ENCODE results near the gene TPSB2.

Gene TPSB2

DNA sequence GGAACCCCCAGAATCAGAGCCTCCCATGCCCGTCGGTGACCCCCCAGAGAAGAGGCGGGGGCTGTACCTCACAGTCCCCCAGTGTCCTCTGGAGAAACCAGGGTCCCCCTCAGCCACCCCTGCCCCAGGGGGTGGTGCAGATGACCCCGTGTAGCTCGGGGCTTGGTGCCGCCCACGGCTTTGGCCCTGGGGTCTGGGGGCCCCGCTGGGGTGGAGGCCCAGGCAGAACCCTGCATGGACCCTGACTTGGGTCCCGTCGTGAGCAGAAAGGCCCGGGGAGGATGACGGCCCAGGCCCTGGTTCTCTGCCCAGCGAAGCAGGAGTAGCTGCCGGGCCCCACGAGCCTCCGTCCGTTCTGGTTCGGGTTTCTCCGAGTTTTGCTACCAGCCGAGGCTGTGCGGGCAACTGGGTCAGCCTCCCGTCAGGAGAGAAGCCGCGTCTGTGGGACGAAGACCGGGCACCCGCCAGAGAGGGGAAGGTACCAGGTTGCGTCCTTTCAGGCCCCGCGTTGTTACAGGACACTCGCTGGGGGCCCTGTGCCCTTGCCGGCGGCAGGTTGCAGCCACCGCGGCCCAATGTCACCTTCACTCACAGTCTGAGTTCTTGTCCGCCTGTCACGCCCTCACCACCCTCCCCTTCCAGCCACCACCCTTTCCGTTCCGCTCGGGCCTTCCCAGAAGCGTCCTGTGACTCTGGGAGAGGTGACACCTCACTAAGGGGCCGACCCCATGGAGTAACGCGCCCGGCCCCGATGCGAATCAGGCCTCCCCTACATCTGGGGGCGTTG lies 8.9 kb downstream of the TPSB2 start:
- no peak for DNase-seq

DNA sequence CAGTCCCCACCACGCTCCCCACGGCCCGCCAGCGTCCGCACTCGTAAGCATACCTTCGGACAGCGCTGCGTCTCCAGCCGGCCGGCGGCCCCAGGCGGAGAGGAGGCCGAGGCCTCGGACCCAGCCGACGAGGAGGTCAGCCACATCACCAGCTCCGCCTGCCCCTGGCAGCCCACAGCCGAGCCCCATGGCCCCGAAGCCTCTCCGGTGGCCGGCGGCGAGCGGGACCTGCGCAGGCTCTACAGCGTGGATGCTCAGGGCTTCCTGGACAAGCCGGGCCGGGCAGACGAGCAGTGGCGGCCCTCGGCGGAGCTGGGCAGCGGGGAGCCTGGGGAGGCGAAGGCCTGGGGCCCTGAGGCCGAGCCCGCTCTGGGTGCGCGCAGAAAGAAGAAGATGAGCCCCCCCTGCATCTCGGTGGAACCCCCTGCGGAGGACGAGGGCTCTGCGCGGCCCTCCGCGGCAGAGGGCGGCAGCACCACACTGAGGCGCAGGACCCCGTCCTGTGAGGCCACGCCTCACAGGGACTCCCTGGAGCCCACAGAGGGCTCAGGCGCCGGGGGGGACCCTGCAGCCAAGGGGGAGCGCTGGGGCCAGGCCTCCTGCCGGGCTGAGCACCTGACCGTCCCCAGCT lies 9.8 kb downstream of the TPSB2 start:
- DNase-seq: no peak

DNA sequence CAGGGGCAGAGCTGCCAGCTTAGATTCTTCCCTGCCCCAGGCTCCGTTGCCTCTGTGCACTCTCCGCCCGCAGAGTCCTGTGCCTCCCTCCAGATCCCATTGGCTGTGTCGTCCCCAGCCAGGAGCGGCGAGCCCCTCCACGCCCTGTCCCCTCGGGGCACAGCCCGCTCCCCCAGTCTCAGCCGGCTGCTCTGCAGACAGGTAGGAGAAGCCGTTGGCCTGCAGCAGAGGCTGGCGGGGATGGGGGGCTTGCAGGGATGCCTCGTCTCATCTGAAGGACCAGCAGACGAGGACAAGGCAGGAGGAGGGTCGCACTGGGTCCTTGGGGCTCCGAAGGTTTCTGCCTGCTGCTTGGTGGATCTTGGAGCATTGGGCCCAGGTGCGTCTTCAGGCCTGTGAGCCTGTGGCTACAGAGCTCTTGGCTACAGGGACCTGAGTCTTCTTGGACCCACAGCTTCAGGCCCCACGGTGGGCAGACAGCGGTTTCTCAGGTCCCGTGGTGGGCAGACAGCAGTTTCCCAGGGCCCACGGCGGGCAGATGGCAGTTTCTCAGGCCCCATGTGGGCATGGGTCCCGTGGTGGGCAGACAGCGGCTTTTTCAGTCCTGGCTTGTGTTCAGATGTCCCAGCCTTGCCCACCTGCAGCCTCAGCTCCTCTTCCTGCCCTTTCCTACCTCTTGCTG lies 10.9 kb downstream of the TPSB2 start:
- no peak for DNase-seq

DNA sequence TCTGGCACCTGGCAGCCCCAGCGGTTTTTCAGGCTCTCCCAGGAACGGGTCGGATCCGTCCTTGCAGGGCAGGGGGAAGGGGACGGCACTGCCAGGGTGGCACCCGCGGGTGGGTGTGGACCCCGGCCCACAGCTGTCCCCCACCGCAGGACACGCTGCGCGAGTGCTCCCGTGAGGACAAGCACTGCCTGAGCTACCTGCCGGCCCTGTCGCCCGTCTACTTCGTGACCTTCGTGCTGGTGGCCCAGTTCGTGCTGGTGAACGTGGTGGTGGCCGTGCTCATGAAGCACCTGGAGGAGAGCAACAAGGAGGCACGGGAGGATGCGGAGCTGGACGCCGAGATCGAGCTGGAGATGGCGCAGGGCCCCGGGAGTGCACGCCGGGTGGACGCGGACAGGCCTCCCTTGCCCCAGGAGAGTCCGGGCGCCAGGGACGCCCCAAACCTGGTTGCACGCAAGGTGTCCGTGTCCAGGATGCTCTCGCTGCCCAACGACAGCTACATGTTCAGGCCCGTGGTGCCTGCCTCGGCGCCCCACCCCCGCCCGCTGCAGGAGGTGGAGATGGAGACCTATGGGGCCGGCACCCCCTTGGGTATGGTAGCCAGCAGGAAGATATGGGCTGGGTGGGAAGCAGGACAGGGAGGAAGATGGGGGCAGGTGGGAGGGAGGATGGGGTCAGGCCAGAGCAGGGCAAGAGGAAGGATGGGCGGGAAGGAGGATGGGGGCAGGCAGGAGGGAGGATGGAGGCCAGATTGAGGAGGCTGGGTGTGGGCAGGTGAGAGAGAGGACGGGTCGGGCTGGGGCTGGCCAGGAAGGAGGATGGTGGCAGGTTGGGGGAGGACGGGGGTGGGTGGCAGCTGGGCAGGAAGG lies 11.7 kb downstream of the TPSB2 start:
- no peak for DNase-seq

DNA sequence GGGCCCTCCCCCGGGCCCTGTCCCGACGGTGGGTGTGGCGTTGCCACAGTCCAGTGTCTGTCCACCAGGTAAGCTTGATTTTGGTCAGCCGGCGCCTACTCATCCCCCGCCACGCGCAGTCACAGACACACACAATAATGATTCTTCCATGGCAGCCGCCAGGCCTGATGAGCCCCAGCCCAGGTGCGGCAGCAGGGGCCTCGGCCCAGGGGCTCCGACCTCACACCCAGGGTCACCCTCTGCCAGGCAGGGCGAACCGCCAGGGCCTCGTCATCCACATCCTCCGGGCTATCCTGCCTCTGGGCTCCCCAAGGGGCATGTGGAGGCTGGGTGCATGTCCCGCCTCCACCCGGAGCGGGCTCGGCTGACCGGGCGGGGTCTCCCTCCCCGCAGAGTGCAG lies 12.5 kb downstream of the TPSB2 start:
- no peak for DNase-seq

DNA sequence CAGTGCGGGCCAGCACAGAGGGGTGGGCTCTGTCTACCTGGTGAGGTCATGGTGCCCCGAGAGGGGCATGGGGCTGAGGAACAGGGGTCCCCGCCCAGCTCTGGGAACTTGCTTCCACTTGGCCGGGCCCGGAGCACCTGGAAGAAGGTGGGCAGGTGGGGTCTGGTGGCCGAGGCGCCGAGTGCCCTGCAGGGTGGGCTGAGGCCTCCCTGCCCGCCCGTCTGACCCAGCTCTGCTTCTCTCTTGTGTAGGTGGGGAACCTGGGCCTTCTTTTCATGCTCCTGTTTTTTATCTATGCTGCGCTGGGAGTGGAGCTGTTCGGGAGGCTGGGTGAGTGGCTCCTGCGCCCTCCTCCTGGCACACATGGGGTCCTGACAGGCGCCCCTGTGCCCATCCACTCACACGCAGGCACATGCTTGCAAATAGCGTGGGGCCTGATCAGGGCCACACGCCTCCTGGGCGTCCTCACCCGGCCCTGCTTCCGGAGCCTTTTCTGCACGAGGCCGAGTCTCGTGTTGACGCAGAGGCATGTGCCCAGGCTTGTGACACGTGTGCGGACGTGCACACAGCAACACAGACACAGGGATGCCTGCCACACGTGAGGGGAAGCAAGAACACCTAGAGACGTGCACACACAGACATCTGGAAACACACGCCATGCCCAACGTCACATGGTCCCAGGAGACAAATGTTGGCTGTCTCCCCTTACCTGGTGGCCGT lies 13.1 kb downstream of the TPSB2 start:
- DNase-seq: no peak

DNA sequence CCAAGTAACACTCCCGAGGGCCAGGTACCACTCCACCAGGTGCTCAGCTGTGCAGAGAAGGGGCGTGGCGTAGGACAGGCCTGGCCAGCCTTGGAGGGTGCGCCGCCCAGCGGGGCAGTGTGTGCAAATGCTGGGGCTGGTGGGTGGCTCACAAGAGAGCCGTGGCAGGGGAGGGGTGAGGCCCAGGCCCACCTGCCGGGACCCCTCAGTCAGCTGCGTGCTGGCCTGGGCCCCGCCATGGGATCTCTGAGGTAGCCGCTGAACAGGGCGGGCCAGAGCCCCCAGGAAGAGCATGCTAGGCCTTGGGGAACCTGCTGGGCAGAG lies 13.7 kb downstream of the TPSB2 start:
- no peak for DNase-seq

DNA sequence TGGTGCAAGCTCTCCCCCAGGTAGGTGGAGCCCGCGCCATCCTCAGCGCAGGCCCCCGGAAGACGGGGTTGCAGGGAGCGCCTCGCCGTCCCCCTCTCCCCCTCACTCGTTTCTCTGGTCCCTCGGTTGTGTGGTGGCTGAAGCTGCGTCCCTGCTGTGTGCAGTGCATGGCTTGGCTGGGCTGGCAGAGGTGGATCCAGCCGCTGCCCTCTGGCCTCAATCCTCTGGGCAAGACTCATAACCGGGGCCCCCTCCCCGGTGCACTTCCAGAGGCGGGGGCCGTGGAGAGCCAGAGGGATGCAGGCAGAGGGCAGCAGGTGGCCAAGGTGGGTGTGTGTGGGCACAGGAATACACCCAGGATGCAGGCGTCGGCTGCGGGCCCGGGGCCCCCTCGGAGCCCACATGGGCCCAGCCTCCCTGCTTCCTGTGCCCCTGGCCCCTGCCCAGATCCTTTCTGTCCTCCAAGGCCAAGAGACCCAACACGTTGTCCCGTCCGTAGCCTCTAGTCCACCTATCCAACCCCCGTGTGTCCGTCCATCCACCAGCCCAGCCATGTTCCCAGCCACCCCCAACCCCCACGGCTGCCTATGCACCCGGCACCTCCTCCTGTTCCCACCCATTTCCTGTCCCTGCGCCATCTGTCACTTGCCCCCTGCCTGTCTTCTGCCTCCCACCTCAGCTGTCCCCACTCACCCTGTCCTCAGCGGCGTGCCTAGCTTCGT lies 14.2 kb downstream of the TPSB2 start:
- DNase-seq: no peak

DNA sequence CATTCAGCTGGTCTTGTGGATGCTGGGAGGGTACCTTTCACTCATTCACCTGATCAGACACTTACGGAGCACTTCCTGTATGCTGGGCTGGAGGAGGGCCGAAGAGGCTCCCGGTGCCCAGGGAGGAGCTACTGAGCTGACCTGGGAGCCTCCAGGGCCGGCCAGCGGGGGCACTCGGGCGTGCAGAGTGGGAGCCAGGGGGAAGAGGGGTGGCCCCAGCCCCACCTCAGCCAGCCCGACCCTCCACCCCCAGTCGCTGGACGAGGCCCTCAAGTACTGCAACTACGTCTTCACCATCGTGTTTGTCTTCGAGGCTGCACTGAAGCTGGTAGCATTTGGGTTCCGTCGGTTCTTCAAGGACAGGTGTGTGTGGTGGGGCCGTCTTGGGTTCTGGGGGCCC lies 15.3 kb downstream of the TPSB2 start:
- DNase-seq: no peak

DNA sequence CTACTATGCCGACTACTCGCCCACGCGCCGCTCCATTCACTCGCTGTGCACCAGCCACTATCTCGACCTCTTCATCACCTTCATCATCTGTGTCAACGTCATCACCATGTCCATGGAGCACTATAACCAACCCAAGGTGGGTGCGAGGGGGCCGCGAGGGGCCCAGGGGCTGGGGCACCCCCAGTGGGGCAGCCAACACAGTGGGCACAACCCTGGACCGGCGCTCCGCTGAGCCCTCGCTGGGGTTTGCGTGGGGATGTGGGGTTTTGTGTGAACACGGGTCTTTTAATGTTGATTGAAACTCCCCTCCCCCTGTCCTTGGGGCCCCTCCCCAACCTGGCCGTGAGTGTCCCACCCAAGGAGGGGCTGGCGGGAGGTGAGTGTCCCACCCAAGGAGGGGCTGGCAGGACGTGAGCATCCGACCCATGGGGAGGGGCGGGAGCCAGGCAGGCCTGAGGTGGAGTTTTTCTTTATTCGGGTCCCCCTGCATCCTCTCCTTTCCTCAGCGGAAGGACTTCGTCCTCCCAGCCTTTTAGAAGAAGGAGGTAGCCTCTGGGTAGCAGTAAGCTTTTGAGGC lies 16.1 kb downstream of the TPSB2 start:
- DNase-seq: no peak

DNA sequence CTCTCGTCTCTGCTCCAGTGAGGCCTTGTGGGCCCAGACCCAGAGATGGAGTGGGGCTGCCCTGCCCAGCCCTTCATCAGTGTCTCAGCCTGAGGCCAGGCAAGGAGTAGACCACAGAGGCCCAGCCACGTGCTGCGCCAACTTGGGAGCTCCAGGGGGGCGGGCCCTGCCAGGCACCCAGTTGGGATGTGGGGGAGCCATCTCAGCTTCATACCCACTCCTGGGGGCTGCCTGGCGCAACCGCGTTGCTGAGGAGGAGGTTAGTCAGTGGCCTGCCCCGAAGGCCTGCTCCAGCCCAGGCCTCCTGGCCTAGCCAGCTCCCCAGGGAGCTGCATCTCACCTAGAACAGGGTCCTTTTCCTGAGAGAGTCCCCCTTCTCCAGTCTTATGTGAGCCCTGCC lies 16.8 kb downstream of the TPSB2 start:
- no peak for DNase-seq

DNA sequence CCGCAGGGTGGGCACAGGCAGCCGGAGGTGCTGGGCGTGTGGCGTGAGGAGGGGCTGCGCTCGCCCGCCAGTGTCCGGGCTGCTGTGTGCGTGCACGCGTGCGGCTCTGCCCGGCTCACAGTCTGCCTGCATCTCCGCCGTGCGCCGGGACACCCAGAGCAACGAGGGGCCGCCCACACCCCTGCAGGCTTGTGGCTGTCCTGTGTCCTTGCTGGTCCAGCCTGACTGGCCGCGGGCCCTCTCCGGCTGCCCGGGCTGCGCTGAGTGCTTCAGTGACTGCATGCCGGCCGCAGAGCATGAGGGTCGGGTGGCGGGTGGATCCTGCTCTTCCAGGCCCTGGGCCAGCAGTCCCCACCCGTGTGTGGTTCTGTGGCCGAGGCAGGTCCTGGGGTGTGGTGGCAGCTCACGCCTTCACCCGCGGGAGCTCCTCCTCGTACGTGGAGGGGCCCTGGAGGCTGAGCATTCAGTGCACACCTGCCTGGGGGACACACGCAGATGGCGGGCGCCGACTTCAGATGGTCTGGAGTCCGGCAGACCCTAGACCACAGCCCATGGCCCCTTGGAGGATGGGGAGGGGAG lies 17.3 kb downstream of the TPSB2 start:
- DNase-seq: no peak

DNA sequence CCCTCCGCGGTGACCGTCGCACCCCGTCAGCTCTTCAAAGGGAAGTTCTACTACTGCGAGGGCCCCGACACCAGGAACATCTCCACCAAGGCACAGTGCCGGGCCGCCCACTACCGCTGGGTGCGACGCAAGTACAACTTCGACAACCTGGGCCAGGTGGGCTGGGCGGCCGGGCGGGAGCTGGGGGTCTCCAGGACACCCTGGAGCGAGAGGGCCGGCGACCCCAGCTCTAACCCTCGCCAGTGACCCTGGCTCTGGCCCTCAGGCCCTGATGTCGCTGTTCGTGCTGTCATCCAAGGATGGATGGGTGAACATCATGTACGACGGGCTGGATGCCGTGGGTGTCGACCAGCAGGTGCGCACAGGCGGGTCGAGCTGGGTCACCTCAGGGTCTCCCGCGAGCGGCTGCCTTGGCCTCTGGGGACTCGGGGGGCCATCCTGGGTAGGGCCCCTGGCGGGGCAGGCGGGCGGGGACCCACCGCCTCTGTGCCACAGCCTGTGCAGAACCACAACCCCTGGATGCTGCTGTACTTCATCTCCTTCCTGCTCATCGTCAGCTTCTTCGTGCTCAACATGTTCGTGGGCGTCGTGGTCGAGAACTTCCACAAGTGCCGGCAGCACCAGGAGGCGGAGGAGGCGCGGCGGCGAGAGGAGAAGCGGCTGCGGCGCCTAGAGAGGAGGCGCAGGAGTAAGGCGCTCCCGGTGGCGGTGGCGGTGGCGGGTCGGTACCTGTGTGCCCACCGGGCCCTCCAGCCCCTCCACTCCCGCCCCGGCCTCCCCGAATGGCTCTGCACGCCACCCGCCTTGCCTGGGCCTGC lies 18.3 kb downstream of the TPSB2 start:
- peak in 1 of 51 donors; percentile 6 for DNase-seq

DNA sequence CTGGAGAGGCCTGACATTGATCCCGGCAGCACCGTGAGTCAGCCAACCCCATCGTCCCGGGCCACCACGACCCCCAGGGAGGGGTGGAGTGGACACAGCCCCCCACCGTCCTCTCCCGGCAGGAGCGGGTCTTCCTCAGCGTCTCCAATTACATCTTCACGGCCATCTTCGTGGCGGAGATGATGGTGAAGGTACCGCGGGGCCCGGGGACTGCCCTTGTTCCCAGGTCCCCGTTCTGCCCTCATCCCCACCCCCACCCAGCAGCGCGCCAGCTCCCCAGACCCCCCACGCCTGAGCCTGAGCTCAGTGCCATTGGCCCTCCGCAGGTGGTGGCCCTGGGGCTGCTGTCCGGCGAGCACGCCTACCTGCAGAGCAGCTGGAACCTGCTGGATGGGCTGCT lies 19.5 kb downstream of the TPSB2 start:
- no peak for DNase-seq

DNA sequence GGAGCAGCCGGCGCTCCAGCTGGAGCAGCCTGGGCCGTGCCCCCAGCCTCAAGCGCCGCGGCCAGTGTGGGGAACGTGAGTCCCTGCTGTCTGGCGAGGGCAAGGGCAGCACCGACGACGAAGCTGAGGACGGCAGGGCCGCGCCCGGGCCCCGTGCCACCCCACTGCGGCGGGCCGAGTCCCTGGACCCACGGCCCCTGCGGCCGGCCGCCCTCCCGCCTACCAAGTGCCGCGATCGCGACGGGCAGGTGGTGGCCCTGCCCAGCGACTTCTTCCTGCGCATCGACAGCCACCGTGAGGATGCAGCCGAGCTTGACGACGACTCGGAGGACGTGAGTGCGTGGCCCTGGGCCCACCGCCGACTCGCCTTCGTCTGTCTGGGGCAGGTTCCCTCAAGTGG lies 20.9 kb downstream of the TPSB2 start:
- DNase-seq: no peak

DNA sequence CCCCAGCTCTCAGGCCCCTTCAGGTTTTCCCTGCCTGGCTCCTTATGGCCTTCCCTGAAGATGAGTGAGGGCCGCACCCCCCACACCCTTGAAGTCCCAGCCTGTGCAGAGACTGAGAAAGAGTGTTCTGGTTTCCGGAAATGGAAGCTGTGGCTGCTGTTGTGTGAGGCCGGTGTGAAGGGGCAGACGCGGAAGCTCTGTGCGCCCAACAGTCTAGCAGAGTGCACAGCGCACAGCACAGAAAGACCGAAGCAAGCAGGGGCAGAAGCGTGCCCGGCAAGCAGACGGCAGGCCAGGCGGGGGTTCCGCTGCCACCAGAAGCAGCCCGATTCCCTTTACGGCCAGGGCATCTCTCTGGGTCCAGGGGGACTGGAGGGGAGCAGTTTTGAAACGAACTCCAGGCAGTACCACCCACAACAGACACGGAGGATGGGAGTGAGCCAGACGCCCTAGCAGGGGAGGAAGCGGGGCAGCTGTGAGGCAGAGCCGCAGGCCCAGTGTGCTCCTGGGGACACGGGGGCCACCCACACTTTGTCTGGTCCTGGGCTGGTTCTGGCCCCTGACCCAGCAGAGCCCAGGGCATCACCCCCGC lies 21.6 kb downstream of the TPSB2 start:
- no peak for DNase-seq

DNA sequence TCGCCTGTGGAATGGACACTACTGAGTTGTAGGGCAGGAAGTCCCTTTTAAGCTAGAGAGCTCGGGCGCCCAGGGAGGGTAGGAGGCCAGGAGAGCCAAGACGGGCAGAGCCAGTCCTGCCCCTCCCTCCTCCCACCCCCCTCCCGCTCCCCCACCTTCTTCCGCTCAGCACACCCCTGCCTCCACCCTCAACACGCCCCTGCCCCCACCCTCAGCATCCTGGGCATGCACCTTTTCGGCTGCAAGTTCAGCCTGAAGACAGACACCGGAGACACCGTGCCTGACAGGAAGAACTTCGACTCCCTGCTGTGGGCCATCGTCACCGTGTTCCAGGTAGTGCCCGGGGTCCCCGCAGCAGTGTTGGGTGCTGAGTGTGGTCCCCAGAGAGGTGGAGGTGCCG lies 23.2 kb downstream of the TPSB2 start:
- DNase-seq: no peak

DNA sequence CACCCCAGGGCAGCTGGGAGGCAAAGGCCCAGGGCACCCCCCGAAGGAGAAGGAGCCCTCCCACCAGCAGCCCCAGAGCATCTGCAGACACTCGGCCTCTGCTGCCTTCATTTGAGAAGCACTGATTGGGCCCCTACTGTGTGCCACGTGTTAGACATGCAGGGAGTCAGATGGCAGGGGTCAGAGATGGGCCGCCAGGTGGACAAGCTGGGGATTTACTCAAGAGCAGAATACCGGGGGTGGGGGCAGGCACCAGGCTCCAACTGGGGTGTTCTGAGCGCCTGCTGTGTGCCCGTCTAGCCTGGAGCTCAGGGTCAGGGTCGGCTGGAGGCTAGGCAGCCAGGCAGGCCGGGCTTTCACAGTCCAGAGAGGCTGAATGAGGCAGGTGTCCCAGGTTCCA lies 23.7 kb downstream of the TPSB2 start:
- DNase-seq: no peak

DNA sequence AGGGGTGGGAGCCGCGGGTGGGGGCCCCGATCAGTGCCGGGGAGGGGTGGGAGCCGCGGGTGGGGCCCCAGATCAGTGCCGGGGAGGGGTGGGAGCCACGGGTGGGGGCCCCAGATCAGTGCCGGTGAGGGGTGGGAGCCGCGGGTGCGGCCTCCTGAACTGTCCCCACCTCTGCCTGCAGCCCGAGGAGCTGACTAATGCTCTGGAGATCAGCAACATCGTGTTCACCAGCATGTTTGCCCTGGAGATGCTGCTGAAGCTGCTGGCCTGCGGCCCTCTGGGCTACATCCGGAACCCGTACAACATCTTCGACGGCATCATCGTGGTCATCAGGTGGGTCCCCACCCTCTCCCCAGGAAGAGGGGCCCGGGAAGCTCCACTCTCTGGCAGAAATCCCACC lies 25.1 kb downstream of the TPSB2 start:
- DNase-seq: no peak
